Loucy (cell line): ENCODE measurements around the gene PRKCQ.
A peak's percentile ranks its signal among the peaks of the same experiment; 100 is the strongest.

ENCODE experiments used
- H2AFZ ChIP-seq: fragments of 200-600 bp; sonication (generic); 2 replicates; pipeline ENCODE4 v1.6.0; 2016; ENCODE audit warnings: antibody characterized with exemption, mild to moderate bottlenecking, low read length, moderate library complexity
- H3F3A ChIP-seq: fragments of 200-600 bp; 2 replicates; pipeline ENCODE4 v1.6.0; 2016; ENCODE audit warnings: antibody characterized with exemption, low read depth, mild to moderate bottlenecking
- H3K27me3 ChIP-seq: fragments of 200-600 bp; sonication (generic); 2 replicates; pipeline ENCODE4 v1.6.1; 2014; ENCODE audit warnings: low read length, mild to moderate bottlenecking; ENCODE audit not compliant: insufficient read depth, poor library complexity, severe bottlenecking
- H3K36me3 ChIP-seq: fragments of 200-600 bp; sonication (generic); 2 replicates; pipeline ENCODE4 v1.6.1; 2016; ENCODE audit warnings: low read length; ENCODE audit not compliant: insufficient read depth
- H3K4me1 ChIP-seq: fragments of 200-600 bp; sonication (generic); 2 replicates; pipeline ENCODE4 v1.5.1; 2014; ENCODE audit warnings: low read length, mild to moderate bottlenecking; ENCODE audit not compliant: insufficient read depth, poor library complexity, severe bottlenecking
- H3K4me2 ChIP-seq: fragments of 200-600 bp; sonication (generic); 2 replicates; pipeline ENCODE4 v1.6.0; 2014; ENCODE audit warnings: antibody characterized with exemption, low read length, low read depth, mild to moderate bottlenecking; ENCODE audit not compliant: poor library complexity, severe bottlenecking
- H3K4me3 ChIP-seq: fragments of 200-600 bp; sonication (generic); 2 replicates; pipeline ENCODE4 v1.5.1; 2014; ENCODE audit warnings: low read length, mild to moderate bottlenecking, mixed read lengths; ENCODE audit not compliant: poor library complexity, severe bottlenecking
- H3K79me2 ChIP-seq: fragments of 200-600 bp; sonication (generic); 2 replicates; pipeline ENCODE4 v1.6.1; 2014; ENCODE audit warnings: low read length; ENCODE audit not compliant: insufficient read depth
- H3K9ac ChIP-seq: fragments of 200-600 bp; sonication (generic); 2 replicates; pipeline ENCODE4 v1.6.0; 2014; ENCODE audit warnings: mild to moderate bottlenecking, low read depth, low read length, moderate library complexity; ENCODE audit not compliant: poor library complexity, severe bottlenecking
- H3K9me2 ChIP-seq: fragments of 200-600 bp; sonication (generic); replicated peaks from 2 replicates; pipeline ENCODE4 v1.6.1; 2016; ENCODE audit warnings: low read depth, low read length, mixed read lengths
- H3K9me3 ChIP-seq: fragments of 200-600 bp; sonication (generic); 2 replicates; pipeline ENCODE4 v1.6.1; 2014; ENCODE audit warnings: mild to moderate bottlenecking, antibody characterized with exemption, low read length, low read depth; ENCODE audit not compliant: insufficient read depth
- H4K20me1 ChIP-seq: fragments of 200-600 bp; sonication (generic); 2 replicates; pipeline ENCODE4 v1.6.0; 2014; ENCODE audit warnings: antibody characterized with exemption, low read length, mild to moderate bottlenecking; ENCODE audit not compliant: insufficient read depth, poor library complexity, severe bottlenecking
- EZH2phosphoT487 ChIP-seq: fragments of 200-600 bp; IDR thresholded peaks from 2 replicates; pipeline ENCODE4 v1.6.1; 2018; ENCODE audit warnings: antibody characterized with exemption, mild to moderate bottlenecking, moderate library complexity, borderline replicate concordance
- TF ChIP-seq, protein P1 (sequence below): fragments of 200-600 bp; sonication (generic); conservative IDR thresholded peaks from 2 replicates; pipeline ENCODE4 v1.5.1; 2014; ENCODE audit warnings: mild to moderate bottlenecking, antibody characterized with exemption, low read length

PRKCQ gene

DNA sequence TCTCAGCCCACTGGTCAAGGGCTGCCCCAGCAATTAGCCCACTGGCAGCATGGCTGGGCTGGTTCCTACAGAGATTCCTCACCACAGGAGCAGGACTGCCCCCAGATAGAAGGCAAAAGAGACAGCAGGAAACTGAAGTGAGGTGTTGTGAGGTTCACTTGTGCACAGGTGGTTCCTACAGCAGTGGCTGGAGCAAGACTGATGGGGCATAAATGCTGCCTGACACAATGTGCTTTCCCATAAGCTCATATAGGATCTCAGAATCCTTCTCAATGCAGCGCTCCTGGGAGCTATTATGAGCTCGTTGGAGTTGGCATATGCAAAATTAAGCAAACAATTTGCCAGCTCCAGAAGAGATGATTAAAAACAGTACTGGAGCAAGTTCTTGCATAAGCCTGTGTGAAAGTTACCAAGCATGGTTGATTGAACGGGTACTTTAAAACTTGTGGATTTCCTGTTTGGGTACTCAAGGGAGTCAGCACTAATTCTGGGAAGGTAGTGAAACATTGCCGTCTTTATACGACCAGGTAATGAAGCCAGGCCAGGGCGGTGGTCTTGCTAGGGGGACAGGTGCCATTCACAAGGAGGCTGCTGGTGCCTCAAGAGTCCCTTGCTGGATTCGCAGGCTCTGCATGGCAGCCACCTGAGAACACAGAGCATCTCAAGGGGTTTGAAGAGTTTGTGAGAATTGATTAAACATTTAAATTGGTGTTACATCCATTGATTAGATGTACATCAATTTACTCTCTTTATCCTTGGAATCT is 20.3 kb upstream of the PRKCQ start:
- Histone ChIP-seq H2AFZ (0 out of 2 replicates have a peak overlapping the region, but pooled peaks have one; percentile 43), H3K4me2 (peak overlapping the region; percentile 66), H3K9me2 (no peaks in the 10 kb centered on the region), H3K4me1 (peaks cover 52% of the 10 kb centered on the region), H4K20me1 (no peaks in the 10 kb centered on the region), H3K4me3 (peak overlapping the region; percentile 31), H3K79me2 (no peaks in the 10 kb centered on the region), H3K36me3 (no peaks in the 10 kb centered on the region), H3F3A (no peaks in the 10 kb centered on the region), H3K9ac (peak overlapping the region; percentile 10), H3K9me3 (no peaks in the 10 kb centered on the region), H3K27me3 (no peaks in the 10 kb centered on the region)
- TF ChIP-seq, protein P1, sequence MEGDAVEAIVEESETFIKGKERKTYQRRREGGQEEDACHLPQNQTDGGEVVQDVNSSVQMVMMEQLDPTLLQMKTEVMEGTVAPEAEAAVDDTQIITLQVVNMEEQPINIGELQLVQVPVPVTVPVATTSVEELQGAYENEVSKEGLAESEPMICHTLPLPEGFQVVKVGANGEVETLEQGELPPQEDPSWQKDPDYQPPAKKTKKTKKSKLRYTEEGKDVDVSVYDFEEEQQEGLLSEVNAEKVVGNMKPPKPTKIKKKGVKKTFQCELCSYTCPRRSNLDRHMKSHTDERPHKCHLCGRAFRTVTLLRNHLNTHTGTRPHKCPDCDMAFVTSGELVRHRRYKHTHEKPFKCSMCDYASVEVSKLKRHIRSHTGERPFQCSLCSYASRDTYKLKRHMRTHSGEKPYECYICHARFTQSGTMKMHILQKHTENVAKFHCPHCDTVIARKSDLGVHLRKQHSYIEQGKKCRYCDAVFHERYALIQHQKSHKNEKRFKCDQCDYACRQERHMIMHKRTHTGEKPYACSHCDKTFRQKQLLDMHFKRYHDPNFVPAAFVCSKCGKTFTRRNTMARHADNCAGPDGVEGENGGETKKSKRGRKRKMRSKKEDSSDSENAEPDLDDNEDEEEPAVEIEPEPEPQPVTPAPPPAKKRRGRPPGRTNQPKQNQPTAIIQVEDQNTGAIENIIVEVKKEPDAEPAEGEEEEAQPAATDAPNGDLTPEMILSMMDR = no peak
- TF ChIP-seq EZH2phosphoT487 = no peak

DNA sequence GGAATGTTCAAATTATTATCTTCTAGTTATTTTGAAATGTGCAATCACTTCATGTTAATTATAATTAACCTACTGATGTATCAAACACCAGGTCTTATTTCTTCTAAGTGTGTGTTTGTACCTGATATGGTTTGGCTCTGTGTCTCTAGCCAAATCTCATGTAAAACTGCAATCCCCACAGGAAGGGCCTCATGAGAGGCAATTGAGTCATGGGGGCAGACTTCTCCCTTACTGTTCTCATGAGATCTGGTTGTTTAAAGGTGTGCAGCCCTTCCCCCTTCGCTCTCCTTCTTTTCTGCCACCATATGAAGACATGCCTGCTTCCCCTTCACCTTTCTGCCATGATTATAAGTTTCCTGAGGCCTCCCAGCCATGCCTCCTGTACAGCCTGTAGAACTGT is 18.6 kb upstream of the PRKCQ start:
- H3K9ac ChIP-seq = no peak overlapping the region
- H3K9me3 ChIP-seq = no peaks in the 10 kb centered on the region
- no peaks in the 10 kb centered on the region for H3K79me2 ChIP-seq
- H3K36me3 ChIP-seq = no peaks in the 10 kb centered on the region
- no peaks in the 10 kb centered on the region for H3F3A ChIP-seq
- no peaks in the 10 kb centered on the region for H4K20me1 ChIP-seq
- no peak overlapping the region for H2AFZ ChIP-seq
- TF ChIP-seq, protein P1 = no peak
- TF ChIP-seq EZH2phosphoT487 = no peak
- H3K27me3 ChIP-seq = no peaks in the 10 kb centered on the region
- no peak overlapping the region for H3K4me3 ChIP-seq
- H3K4me2 ChIP-seq = no peak overlapping the region
- peaks cover 61% of the 10 kb centered on the region for H3K4me1 ChIP-seq
- no peaks in the 10 kb centered on the region for H3K9me2 ChIP-seq

DNA sequence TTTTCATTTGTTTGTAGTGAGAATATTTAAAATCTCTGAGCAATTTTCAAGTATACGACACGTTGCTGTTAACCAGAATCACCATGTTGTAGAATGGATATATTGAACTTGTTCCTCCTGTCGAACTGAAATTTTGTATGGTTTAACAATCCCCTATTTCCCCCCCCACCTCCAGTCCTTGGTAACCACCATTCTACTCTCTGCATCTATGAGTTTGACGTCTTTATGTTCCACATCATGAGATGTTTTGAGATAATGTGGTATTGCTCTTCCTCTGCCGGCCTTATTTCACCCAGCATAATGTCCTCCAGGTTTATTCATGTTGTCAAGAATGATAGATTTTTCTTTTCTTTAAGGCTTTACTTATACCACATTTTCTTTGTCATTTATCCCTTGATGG is 17.4 kb upstream of the PRKCQ start:
- Histone ChIP-seq H3K9me2 (no peaks in the 10 kb centered on the region), H2AFZ (no peak overlapping the region), H3K4me3 (no peak overlapping the region), H4K20me1 (no peaks in the 10 kb centered on the region), H3K4me2 (no peak overlapping the region), H3K27me3 (no peaks in the 10 kb centered on the region), H3K36me3 (no peaks in the 10 kb centered on the region), H3K79me2 (no peaks in the 10 kb centered on the region), H3F3A (peaks cover 4% of the 10 kb centered on the region; the same call in 1 of the 2 replicates), H3K9ac (no peak overlapping the region), H3K4me1 (peaks cover 70% of the 10 kb centered on the region), H3K9me3 (no peaks in the 10 kb centered on the region)
- TF ChIP-seq EZH2phosphoT487 = no peak
- TF ChIP-seq, protein P1 = no peak
